Limb (tissue), 2 donors: ENCODE results near the gene ITGB1.

Experiments
- DNase-seq, 2 donors: peaks; one replicate each; pipeline ENCODE4 v3.0.0-alpha.2; 2016; ENCODE audit errors: extremely low spot score in 2 of 2

The ITGB1 gene

DNA sequence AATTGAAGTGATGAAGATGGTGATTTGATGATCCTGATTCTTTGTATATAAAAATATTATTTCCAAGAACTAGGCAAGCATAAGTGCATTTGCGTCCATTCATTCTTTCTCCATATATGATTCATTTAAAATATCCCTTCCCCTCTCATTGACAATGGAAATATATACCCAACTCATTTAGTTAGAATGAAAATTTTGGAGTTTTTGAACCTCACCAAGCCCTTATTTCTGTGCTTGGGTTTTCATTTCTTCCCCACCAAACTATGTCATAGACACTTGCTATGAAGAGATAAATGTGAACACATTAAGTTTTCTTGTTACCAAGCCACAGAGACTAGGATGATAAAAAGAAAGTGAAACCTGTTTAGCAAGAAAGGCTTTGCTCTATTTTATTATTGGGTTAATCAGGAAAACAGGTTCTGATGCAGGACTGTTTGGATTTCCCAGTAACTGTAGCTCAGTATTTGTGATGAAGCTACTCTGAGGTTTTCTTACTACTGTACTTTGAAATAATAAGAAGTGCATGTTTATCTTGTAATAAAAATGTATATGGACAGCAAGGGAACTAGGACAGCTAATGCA is 68.3 kb downstream of the ITGB1 start:
- no peak for DNase-seq

DNA sequence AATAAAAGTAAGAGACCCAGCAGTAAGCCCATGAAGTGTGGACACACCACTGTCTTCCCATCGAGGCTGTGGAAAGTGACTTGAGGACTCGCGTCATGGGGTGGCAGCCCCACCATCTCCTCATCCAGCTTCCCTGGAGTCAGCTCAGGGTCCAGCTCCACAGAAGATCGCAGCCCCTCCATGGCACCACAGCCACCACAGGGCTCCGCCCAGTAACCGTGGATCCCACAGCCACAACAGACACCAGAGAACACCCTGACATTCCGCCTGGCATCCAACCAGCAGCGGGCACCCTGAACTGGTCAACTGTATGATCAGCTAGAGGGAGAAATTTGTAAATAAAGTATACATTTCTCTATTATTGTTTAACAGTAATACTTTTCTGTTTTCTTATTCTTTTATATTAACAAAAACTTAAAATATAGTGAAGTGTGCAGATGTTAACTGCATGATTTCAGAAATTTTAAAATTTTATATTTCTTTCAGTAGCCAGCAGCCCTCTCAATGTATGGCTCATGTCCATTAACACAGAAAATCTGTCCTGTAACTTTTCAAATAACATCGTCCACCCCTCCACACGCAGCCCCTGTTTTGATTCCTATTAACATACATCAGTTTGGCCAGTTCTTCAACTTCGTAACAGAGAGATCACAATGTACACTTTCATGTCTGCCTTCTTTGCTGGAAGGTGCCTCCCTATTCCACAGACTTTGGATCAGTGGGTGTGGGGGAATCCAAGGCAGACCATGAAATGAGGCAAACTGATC is 69.7 kb downstream of the ITGB1 start:
- no peak for DNase-seq

DNA sequence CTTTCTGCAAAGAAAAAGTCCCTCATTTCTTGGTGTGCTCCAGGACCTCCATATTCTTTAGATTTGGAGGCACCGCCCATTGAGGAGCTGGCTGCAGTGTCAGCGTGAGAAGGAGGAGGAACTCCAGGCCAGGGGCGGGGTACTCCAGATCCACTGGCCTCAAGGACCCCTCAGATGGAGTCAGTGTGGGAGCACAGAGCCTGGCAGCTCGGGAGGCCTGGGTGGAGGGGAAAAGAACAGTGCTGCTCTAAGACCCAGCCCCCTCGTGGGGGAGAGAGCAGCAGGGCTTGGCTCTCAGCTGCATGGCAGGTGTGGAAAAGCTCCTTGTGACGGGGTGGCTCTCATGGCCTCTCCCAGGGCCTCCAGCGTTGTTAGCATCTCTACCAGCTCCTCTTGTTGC is 70.5 kb downstream of the ITGB1 start:
- DNase-seq: no peak

GRCh38 chr10:32882076-32882475 is 76.0 kb downstream of the ITGB1 start:
- no peak for DNase-seq

DNA sequence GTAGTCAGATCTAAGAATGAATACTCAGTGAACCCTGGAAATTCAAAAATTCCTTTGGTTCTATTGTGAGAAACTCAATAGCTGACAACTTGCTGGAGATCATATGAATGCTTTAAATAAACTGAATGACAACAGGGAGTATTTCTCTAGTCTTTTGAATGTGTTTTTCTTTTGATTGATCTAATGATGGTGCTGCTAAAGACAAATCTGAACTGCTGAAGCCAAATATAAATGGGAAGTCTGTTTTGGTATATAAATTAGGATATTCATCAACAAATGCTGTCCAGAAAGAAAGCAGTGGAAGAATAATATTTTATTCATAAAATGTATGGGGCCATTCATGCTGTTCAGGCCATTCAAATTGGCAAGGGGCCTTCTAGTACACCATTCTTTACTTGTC is 79.4 kb downstream of the ITGB1 start:
- no peak for DNase-seq

- no peak for DNase-seq
These were observed 80.1 kb downstream of the ITGB1 start for GRCh38 chr10:32877915-32878314.

GRCh38 chr10:32865170-32865569 is 92.9 kb downstream of the ITGB1 start:
- no peak for DNase-seq

DNA sequence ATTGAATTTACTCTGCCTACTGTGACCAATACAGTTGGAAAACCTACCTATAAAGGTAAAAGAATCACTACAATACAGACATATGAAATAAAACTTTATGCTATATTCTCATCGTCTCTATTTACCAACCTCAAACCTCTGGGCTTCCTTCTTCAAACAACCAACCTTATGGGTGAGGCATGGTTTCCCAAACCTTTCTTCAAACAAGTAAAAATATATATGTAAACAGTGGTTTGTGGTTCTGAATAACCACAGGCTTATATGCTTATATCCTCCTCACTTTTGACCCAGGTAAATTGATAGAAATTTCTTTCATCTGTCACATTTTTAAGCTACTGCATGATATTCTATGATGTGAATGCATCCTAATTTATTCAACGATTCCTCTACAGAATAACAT is 103.6 kb downstream of the ITGB1 start:
- no peak for DNase-seq

GRCh38 chr10:32851301-32851700 is 106.7 kb downstream of the ITGB1 start:
- no peak for DNase-seq
